Measurements from ENCODE around the gene CREB1. TPM values are rescaled to one million over a fixed set of nuclear protein-coding genes. Genes with fewer than 3 reads are reported as not detected.

Gene CREB1
- total RNA-seq, 2 donors from 2014 or later = 32.5 to 32.9 TPM

- Histone ChIP-seq H3K36me3 (peaks cover 24% of the 10 kb centered on the region), H3K9me3 (no peaks in the 10 kb centered on the region), H3K27ac (no peak overlapping the region)
Measured at GRCh38 chr2:207567671-207568070, 37.9 kb downstream of the CREB1 start.

GRCh38 chr2:207571370-207571769 lies 41.6 kb downstream of the CREB1 start:
- Histone ChIP-seq H3K4me3 (no peak overlapping the region), H3K36me3 (peaks cover 38% of the 10 kb centered on the region), H3K27ac (no peak overlapping the region), H3K9me3 (no peaks in the 10 kb centered on the region), H3K4me1 (no peaks in the 10 kb centered on the region), H3K27me3 (no peaks in the 10 kb centered on the region)
- no peak for TF ChIP-seq CTCF (IDR thresholded peaks at IDR 0.05)
- DNase-seq (ENCODE audit: low spot score) = no peak

More at GRCh38 chr2:207567671-207568070, 37.9 kb downstream of the CREB1 start:
- H3K27me3 ChIP-seq = no peaks in the 10 kb centered on the region
- no peaks in the 10 kb centered on the region for H3K4me1 ChIP-seq
- TF ChIP-seq CTCF (IDR thresholded peaks at IDR 0.05) = no peak
- no peak for DNase-seq (ENCODE audit: low spot score)
- H3K4me3 ChIP-seq = no peak overlapping the region

- H3K27ac ChIP-seq = no peak overlapping the region
- no peak for DNase-seq (ENCODE audit: low spot score)
- H3K9me3 ChIP-seq = no peaks in the 10 kb centered on the region
- peaks cover 43% of the 10 kb centered on the region for H3K36me3 ChIP-seq
- H3K4me1 ChIP-seq = no peaks in the 10 kb centered on the region
- no peaks in the 10 kb centered on the region for H3K27me3 ChIP-seq
- TF ChIP-seq CTCF (IDR thresholded peaks at IDR 0.05) = no peak
- H3K4me3 ChIP-seq = no peak overlapping the region
Measured at GRCh38 chr2:207584952-207585351, 55.2 kb downstream of the CREB1 start.

GRCh38 chr2:207587305-207587704 lies 57.5 kb downstream of the CREB1 start:
- Histone ChIP-seq H3K36me3 (peaks cover 43% of the 10 kb centered on the region), H3K27ac (no peak overlapping the region), H3K27me3 (no peaks in the 10 kb centered on the region), H3K4me1 (no peaks in the 10 kb centered on the region), H3K4me3 (no peak overlapping the region), H3K9me3 (peaks cover 6 to 10% of the 10 kb centered on the region in 2 donors)
- DNase-seq (ENCODE audit: low spot score) = no peak
- TF ChIP-seq CTCF (IDR thresholded peaks at IDR 0.05) = no peak

- no peak for TF ChIP-seq CTCF (IDR thresholded peaks at IDR 0.05)
- Histone ChIP-seq H3K4me3 (no peak overlapping the region), H3K4me1 (no peaks in the 10 kb centered on the region), H3K36me3 (peaks cover 42% of the 10 kb centered on the region), H3K27ac (no peak overlapping the region), H3K9me3 (peaks cover 6 to 12% of the 10 kb centered on the region in 2 donors), H3K27me3 (no peaks in the 10 kb centered on the region)
- DNase-seq (ENCODE audit: low spot score) = no peak
Measured at GRCh38 chr2:207589143-207589542, 59.4 kb downstream of the CREB1 start.

GRCh38 chr2:207593277-207593676 lies 63.5 kb downstream of the CREB1 start:
- TF ChIP-seq CTCF (IDR thresholded peaks at IDR 0.05) = no peak
- DNase-seq (ENCODE audit: low spot score) = no peak
- H3K4me1 ChIP-seq = no peaks in the 10 kb centered on the region
- H3K27ac ChIP-seq = no peak overlapping the region
- peaks cover 34% of the 10 kb centered on the region for H3K36me3 ChIP-seq
- H3K4me3 ChIP-seq = no peak overlapping the region
- peaks cover 6 to 12% of the 10 kb centered on the region in 2 donors for H3K9me3 ChIP-seq
- no peaks in the 10 kb centered on the region for H3K27me3 ChIP-seq

All from right atrium auricular region (tissue), 2 donors.